ENCODE results near the gene MRPL36. TPM values are rescaled to one million over a fixed set of nuclear protein-coding genes. Genes with fewer than 3 reads are reported as not detected.

Gene MRPL36
- total RNA-seq, 1 experiment from 2014 or later: 50.5 TPM

GRCh38 chr5:1762121-1762882, 37.3 kb downstream of the MRPL36 start:
- no peak for DNase-seq (ENCODE audit: low read depth)
- in situ Hi-C loops (cut with HindIII; ENCODE audit: low pct_unique_long_range_greater_than_20kb, low sequenced_read_pairs): no loop called here

DNA sequence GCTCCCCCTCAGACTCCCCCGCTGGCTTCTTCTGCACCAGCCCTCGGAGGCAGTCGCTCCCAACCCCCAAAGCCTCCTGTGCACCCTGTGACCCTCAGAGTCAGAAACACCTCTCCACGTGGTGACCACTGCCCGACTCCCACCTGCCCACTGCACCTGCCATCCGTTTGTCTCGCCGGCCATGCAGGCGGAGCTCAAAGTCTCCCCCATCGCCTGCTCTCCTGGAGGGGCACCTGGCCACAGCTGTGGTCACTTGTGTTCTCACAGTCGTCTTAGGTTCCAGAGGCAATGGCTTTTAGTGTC, 38.2 kb downstream of the MRPL36 start:
- no peak for DNase-seq (ENCODE audit: low read depth)
- in situ Hi-C loops (cut with HindIII; ENCODE audit: low pct_unique_long_range_greater_than_20kb, low sequenced_read_pairs): no loop called here

DNA sequence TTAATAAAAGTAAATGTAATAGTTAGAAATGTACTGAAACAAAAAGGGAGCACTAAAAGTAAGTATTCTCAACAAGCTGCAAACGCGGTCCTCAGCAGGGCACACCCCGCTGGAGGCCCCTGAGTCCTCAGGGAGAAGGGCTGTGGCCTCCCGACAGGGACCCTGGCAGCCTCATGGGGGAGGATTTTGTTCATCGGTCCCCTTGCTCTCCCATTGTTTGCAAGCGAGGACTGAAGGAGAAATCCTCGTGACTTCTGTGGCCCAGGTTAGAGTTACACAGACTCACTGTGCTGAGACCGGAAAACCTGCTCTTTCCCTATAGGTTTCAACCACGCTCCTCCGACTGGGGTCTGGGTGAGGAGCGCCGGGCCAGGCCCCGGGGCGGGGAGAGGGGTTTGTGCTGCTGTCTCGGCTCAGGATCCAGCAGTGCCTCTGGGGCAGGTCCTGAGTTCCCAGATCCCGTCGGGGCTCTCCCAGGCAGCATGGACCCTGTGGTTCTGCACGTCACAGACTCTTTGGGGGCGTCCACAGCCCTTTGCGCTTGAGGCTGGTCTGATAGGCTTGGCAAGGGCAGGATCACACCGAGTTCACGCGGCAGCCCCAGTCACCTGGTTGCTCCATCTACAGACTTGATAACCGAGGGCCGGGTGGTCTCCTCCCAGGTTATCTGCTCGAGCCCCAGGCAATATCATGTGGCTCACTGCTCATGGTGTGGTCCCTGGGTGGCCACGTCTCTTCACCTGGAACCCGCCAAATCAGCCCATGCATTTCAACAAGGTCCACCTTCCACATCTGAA, 38.8 kb downstream of the MRPL36 start:
- in situ Hi-C loops (cut with HindIII; ENCODE audit: low pct_unique_long_range_greater_than_20kb, low sequenced_read_pairs): no loop called here
- DNase-seq (ENCODE audit: low read depth): no peak

- DNase-seq (ENCODE audit: low read depth): no peak
- in situ Hi-C loops (cut with HindIII; ENCODE audit: low pct_unique_long_range_greater_than_20kb, low sequenced_read_pairs): no loop called here
Measured at GRCh38 chr5:1760231-1760630, 39.4 kb downstream of the MRPL36 start.

- in situ Hi-C loops (cut with HindIII; ENCODE audit: low pct_unique_long_range_greater_than_20kb, low sequenced_read_pairs): no loop called here
- DNase-seq (ENCODE audit: low read depth): no peak
Measured at GRCh38 chr5:1759378-1759970, 40.2 kb downstream of the MRPL36 start.

- in situ Hi-C loops (cut with HindIII; ENCODE audit: low pct_unique_long_range_greater_than_20kb, low sequenced_read_pairs): no loop called here
- no peak for DNase-seq (ENCODE audit: low read depth)
Measured at GRCh38 chr5:1758574-1758973, 41.1 kb downstream of the MRPL36 start.

DNA sequence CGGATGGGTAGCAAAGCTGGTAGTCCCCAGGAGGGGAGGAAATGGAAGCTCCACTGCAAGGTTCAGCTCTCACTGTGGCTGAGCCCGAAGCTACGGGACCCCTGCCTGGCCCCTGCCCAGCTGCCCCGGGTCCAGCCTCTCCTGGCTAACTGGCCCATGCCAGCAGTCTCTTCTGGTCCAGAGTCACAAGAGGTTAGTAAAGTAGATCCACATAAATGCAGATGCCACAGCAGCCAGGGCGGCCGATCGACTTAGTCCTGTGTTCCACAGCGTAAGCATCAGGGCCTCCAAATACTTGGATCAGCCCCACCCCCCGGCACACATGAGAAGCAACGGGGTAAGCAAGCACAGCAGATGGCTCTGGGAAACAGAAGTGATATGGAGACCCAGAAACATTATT, 42.1 kb downstream of the MRPL36 start:
- in situ Hi-C loops (cut with HindIII; ENCODE audit: low pct_unique_long_range_greater_than_20kb, low sequenced_read_pairs): no loop called here
- no peak for DNase-seq (ENCODE audit: low read depth)

DNA sequence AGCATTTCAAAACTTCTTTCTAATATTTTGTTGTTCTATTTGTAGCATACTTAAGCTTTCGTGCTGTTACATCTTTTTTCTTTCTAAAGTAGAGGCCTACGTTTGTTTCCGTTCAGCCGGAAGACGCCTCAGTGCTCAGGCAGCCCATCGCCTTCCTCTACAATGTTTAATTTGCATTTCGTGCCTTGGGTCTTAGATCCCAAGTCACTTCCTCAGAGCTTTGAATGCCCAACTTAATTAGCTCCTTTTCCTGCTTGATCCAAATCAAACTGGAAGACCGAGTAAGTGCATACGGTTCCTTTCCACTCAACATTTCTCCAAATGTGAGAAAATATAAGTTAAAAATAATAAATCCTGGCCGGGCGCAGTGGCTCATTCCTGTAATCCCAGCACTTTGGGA, 43.2 kb downstream of the MRPL36 start:
- in situ Hi-C loops (cut with HindIII; ENCODE audit: low pct_unique_long_range_greater_than_20kb, low sequenced_read_pairs): no loop called here
- DNase-seq (ENCODE audit: low read depth): no peak

GRCh38 chr5:1755321-1755949, 44.2 kb downstream of the MRPL36 start:
- DNase-seq (ENCODE audit: low read depth): no peak
- in situ Hi-C loops (cut with HindIII; ENCODE audit: low pct_unique_long_range_greater_than_20kb, low sequenced_read_pairs): no loop called here

DNA sequence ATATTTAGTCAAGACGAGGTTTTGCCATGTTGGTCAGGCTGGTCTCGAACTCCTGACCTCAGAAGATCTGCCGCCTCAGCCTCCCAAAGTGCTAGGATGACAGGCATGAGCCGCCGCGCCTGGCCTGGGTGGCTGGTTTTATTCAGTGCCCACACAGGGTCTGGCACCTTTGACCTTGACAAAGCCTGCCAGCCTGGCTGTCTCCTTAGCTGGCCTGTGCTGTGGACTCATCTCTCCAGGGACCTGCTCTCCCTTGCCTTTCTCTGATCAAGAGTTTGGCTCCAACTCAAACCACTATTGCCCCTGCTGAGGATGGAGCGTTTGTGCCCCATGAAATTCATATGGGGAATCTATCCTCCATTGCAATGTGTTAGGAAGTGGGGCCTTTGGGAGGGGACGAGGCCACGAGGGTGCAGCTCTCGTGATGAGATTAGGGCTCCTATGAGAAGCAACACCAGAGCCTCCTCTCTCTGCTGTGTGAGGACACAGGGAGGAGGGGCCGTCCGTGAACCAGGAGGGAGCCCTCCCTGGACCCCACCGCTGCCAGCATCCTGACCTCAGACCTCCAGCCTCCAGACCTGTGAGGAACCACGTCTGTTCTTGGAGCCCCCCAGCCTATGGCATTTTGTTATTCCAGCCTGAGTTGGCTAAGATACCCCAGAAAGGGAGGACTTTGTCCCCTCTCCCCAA, 45.0 kb downstream of the MRPL36 start:
- DNase-seq (ENCODE audit: low read depth): no peak
- in situ Hi-C loops (cut with HindIII; ENCODE audit: low pct_unique_long_range_greater_than_20kb, low sequenced_read_pairs): no loop called here

GRCh38 chr5:1753490-1753889, 46.1 kb downstream of the MRPL36 start:
- no peak for DNase-seq (ENCODE audit: low read depth)
- in situ Hi-C loops (cut with HindIII; ENCODE audit: low pct_unique_long_range_greater_than_20kb, low sequenced_read_pairs): no loop called here

DNA sequence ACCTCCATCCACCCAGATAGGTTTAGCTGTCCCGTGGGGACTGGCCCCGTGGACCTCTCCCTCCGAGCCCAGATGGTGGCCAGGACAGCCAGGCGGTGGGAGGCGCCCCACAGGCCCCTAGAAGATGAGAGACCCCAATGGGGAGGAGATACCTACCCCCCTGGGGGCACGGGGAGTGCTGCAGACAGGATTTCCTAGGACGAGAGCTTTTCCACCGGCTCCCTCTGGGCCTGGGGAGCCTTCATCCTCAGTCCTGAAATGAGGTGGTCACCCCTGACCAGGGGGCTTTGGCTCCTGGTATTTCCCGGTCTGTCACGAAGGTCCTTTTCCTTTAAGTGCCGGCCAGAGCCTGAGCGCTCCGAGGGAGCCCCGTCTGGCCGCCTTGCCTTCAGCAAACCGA, 46.8 kb downstream of the MRPL36 start:
- DNase-seq (ENCODE audit: low read depth): no peak
- in situ Hi-C loops (cut with HindIII; ENCODE audit: low pct_unique_long_range_greater_than_20kb, low sequenced_read_pairs): no loop called here

GRCh38 chr5:1751864-1752822, 47.5 kb downstream of the MRPL36 start:
- in situ Hi-C loops (cut with HindIII; ENCODE audit: low pct_unique_long_range_greater_than_20kb, low sequenced_read_pairs): no loop called here
- no peak for DNase-seq (ENCODE audit: low read depth)

DNA sequence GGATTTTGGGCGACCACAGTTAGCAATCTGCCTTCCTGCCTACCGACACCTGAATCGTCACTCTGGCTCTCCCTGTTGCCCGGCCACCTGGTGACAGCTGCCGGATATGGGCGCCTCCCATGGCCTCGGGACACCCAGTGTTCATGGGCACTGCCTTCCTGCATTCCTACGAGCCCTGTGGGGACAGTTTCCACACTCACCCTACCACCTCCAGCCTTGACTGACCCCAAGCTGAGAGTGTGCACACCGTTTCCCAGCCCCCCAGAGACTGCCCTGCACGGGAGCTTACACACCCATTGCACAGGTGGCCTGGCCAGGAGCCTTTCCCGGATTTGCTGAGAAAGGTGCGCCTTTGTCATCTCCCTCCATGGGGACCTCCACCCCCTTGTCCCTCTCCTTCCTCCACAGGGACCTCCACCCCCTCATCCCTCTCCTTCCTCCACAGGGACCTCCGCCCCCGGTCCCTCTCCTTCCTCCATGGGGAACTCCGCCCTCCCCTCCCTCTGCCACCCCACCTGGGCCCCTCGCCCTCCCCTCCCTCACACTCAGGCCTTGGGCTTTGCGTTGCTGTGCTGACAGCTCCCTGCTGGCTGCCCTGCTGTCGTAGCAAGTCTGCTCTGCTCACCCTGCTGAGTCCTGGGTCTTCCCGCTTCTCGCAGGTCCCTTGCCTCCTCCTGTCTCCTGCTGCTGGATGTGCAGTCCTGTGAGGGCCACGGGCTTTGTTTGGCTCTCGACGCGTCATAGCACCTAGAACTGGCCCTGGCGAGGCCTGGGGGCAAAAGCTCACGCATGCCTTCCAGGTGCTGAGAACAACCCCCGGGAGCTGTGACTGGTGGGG, 48.4 kb downstream of the MRPL36 start:
- no peak for DNase-seq (ENCODE audit: low read depth)
- in situ Hi-C loops (cut with HindIII; ENCODE audit: low pct_unique_long_range_greater_than_20kb, low sequenced_read_pairs): no loop called here

DNA sequence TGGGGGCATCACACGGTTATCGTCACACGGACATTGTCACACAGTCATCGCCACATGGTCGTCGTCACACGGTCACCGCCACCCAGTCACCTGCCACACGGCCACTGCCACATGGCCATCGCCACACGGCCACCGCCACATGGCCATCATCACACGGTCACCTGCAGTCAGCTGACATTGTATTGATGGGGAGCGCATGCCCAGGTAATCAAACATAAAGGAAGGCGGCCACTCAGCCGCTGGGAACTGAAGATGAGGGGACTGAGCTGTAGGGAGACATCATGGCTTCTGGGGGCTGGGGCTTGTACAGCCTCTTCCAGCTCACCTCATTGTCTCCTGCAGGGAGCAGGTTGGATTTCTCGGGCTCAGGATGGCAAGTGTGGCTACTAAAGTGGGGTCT, 49.2 kb downstream of the MRPL36 start:
- no peak for DNase-seq (ENCODE audit: low read depth)
- in situ Hi-C loops (cut with HindIII; ENCODE audit: low pct_unique_long_range_greater_than_20kb, low sequenced_read_pairs): no loop called here

DNA sequence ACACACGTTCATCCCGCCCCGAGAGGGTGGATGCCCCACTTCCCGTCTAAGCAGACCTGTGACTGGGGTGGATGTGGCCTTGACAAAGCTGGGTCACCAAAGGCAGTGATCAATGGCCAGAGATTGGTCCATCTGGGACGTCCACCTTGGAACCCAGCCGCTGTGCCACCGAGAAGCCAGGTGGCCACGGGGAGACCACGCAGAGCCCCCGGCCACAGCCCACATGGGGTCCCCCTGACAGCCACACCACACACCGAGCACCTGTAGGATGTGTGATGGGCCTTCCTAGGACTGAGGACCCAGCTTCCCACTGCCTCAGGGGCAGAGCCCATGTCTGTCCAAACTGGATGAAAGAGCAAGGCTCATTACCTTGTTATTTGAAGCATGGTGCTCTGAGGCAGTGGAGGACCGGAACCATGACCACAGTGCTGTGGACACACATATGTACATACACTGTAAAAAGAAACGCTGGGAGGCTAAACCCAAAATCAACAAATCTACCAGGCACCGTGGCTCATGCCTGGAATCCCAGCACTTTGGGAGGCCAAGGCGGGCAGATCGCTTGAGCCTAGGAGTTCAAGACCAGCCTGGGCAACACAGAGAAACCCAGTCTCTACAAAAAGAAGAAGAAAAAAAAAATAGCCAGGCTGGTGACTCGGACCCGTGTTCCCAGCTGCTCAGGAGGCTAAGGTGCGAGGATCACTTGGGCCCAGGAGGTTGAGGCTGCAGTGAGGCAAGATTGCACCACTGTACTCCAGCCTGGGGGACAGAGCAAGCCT, 50.1 kb downstream of the MRPL36 start:
- in situ Hi-C loops (cut with HindIII; ENCODE audit: low pct_unique_long_range_greater_than_20kb, low sequenced_read_pairs): no loop called here
- no peak for DNase-seq (ENCODE audit: low read depth)

All from Caki2 (cell line).